Measurements from ENCODE around the gene MED26.

MED26 gene

GRCh38 chr19:16601378-16602052 lies 26.5 kb downstream of the MED26 start:
- no peak for DNase-seq (ENCODE audit: low spot score)
- in situ Hi-C loops (cut with MboI; ENCODE audit: low pct_unique_long_range_greater_than_20kb, low sequenced_read_pairs, unreplicated experiment) = no loop called here

GRCh38 chr19:16600824-16601223 lies 27.2 kb downstream of the MED26 start:
- no peak for DNase-seq (ENCODE audit: low spot score)
- in situ Hi-C loops (cut with MboI; ENCODE audit: low pct_unique_long_range_greater_than_20kb, low sequenced_read_pairs, unreplicated experiment) = no loop called here
- TF ChIP-seq CTCF (IDR thresholded peaks at IDR 0.05; ENCODE audit: extremely low read depth, insufficient read depth, missing control alignments) = no peak

More at GRCh38 chr19:16601378-16602052, 26.5 kb downstream of the MED26 start:
- TF ChIP-seq CTCF (IDR thresholded peaks at IDR 0.05; ENCODE audit: extremely low read depth, insufficient read depth, missing control alignments) = no peak

DNA sequence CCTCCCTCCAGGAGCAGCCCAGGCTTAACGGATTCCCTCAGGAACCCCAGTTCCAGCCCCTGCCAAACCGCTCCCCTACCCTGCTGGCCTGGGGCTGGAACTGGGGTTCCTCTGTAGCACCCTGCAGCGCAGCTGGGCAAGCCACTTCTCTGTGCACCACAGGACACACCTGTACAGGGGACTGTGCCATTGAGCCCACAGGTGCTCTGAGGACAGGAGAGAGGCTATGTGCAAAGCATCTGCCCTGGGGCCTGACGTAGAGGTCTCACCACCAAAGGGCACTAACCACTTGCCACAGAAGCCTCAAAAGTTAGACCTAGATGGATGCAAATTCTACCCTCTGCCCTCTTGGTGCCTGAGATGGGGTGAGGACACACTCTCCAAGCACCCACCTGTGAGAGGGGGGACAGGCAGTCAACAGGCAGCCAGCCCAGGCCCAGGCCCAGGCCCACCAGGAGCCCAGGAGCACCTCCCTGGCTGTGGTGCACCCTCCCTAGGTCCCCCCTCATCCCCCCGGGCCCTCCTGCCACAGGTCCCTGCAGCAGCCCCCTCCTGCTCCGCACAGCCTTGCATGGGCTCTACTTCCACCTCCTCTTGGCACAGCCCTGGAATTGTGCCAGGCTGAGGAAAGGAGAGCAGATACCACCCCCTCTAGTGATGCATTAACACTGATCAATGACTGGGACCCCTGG lies 28.2 kb downstream of the MED26 start:
- in situ Hi-C loops (cut with MboI; ENCODE audit: low pct_unique_long_range_greater_than_20kb, low sequenced_read_pairs, unreplicated experiment) = no loop called here
- no peak for TF ChIP-seq CTCF (IDR thresholded peaks at IDR 0.05; ENCODE audit: extremely low read depth, insufficient read depth, missing control alignments)
- DNase-seq (ENCODE audit: low spot score) = no peak

DNA sequence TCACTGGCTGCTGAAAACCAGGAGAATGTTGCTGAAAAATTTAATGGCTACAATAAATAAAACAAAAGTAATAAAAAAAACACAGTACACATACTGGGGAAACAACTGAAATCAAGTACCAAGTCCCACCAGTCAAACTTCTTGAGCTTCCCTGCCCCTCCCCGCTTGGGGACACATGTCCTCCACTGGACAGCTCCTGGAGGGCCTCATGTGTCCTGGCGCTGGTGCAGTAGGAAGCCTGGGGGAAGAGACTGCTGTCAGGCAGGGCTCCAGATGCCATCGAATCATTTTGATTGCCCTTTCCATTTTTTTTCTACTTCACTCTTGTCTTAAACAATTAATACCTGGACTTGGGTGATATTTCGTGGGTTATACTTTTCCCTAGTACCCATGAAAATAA lies 29.2 kb downstream of the MED26 start:
- no peak for TF ChIP-seq CTCF (IDR thresholded peaks at IDR 0.05; ENCODE audit: extremely low read depth, insufficient read depth, missing control alignments)
- in situ Hi-C loops (cut with MboI; ENCODE audit: low pct_unique_long_range_greater_than_20kb, low sequenced_read_pairs, unreplicated experiment) = no loop called here
- no peak for DNase-seq (ENCODE audit: low spot score)

DNA sequence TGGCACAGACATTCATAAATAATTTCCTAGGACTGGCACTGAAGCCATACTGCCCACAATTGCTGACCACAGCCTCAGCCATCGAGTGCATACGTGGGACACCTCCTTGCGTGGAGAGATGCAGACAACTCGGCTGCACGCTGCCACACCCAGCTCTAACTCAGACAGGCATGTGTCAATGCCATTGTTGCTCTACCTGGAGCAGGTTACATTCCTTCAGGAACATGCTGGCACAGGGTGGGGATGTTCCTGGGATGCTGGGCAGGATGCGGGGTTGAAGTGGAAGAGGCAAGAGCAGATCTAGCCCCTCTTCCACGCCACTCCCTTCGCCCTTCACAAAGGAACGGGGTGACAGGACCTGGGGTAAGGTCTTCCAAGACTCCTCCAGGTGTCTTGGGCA lies 31.6 kb downstream of the MED26 start:
- in situ Hi-C loops (cut with MboI; ENCODE audit: low pct_unique_long_range_greater_than_20kb, low sequenced_read_pairs, unreplicated experiment) = no loop called here
- no peak for TF ChIP-seq CTCF (IDR thresholded peaks at IDR 0.05; ENCODE audit: extremely low read depth, insufficient read depth, missing control alignments)
- no peak for DNase-seq (ENCODE audit: low spot score)

DNA sequence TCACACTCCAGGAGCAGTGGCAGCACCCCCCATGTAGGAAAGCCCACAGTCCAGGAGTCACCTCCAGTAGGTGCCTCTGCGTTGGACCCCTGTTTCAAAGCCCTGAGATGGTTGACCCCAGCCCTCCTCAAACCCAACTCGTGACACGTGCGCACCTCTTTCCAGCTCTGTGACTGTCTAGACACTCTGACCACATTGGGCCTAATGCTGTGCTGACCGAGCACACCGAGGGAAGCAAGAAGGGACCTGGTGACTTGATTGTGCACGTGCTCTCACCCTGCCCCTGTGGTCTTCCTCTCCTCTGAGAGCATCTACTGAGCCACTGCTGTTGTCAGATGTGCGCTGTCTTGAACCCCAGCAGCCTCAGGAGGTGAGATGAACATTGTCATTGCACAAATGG lies 32.9 kb downstream of the MED26 start:
- DNase-seq (ENCODE audit: low spot score) = no peak
- in situ Hi-C loops (cut with MboI; ENCODE audit: low pct_unique_long_range_greater_than_20kb, low sequenced_read_pairs, unreplicated experiment) = no loop called here
- TF ChIP-seq CTCF (IDR thresholded peaks at IDR 0.05; ENCODE audit: extremely low read depth, insufficient read depth, missing control alignments) = no peak
